GM23338 (cell line): ENCODE results near the gene GAB2. TPM values are rescaled to one million over a fixed set of nuclear protein-coding genes. Genes with fewer than 3 reads are reported as not detected.

Experiments used
- ATAC-seq: fragments of 200-7000 bp; cut with Tn5 transposase; 3 replicates; pipeline ENCODE4 v1.9.1; 2020
- DNase-seq: peaks from one replicate; pipeline ENCODE4 v3.0.0-alpha.2; 2015; ENCODE audit warnings: low spot score
- H2AFZ ChIP-seq: fragments of 200-600 bp; sonication (generic); 2 replicates; pipeline ENCODE4 v1.8.0; 2016; ENCODE audit warnings: antibody characterized with exemption, mild to moderate bottlenecking, moderate library complexity
- H3F3A ChIP-seq: fragments of 200-600 bp; sonication (generic); replicated peaks from 2 replicates; pipeline ENCODE4 v1.8.0; 2017; ENCODE audit warnings: antibody characterized with exemption, mixed run types, low read depth
- H3K27ac ChIP-seq: fragments of 200-600 bp; sonication (generic); 2 replicates; pipeline ENCODE4 v1.6.1; 2016; ENCODE audit warnings: low read depth
- H3K27me3 ChIP-seq: fragments of 200-600 bp; sonication (generic); 2 replicates; pipeline ENCODE4 v1.8.0; 2016; ENCODE audit warnings: mild to moderate bottlenecking, mixed run types, moderate library complexity; ENCODE audit not compliant: insufficient read depth
- H3K36me3 ChIP-seq: fragments of 200-600 bp; sonication (generic); 2 replicates; pipeline ENCODE4 v1.8.0; 2016; ENCODE audit warnings: mild to moderate bottlenecking; ENCODE audit not compliant: insufficient read depth
- H3K4me1 ChIP-seq: fragments of 200-600 bp; sonication (generic); 2 replicates; pipeline ENCODE4 v1.8.0; 2016; ENCODE audit warnings: mild to moderate bottlenecking, moderate library complexity; ENCODE audit not compliant: insufficient read depth
- H3K4me2 ChIP-seq: fragments of 200-600 bp; sonication (generic); 2 replicates; pipeline ENCODE4 v1.7.1; 2017; ENCODE audit warnings: mixed run types
- H3K4me3 ChIP-seq: fragments of 200-600 bp; sonication (generic); 2 replicates; pipeline ENCODE4 v1.6.1; 2016; ENCODE audit warnings: mixed run types
- H3K79me2 ChIP-seq: fragments of 200-600 bp; sonication (generic); replicated peaks from 2 replicates; pipeline ENCODE4 v1.8.0; 2017; ENCODE audit warnings: mild to moderate bottlenecking; ENCODE audit not compliant: insufficient read depth
- H3K9me2 ChIP-seq: fragments of 200-600 bp; sonication (generic); 2 replicates; pipeline ENCODE4 v1.8.0; 2017; ENCODE audit not compliant: insufficient read depth
- H4K20me1 ChIP-seq: fragments of 200-600 bp; sonication (generic); replicated peaks from 2 replicates; pipeline ENCODE4 v1.8.0; 2017; ENCODE audit warnings: mild to moderate bottlenecking; ENCODE audit not compliant: insufficient read depth
- H3K27ac Mint-ChIP-seq: 2 replicates; pipeline ENCODE4 v1.8.0; 2020; ENCODE audit warnings: inconsistent platforms, mild to moderate bottlenecking, moderate library complexity, mixed read lengths
- H3K27me3 Mint-ChIP-seq: 3 replicates; pipeline ENCODE4 v1.8.0; 2022; ENCODE audit warnings: low read depth, mild to moderate bottlenecking, moderate library complexity, mixed read lengths, inconsistent platforms; ENCODE audit not compliant: insufficient read depth, poor library complexity
- H3K36me3 Mint-ChIP-seq: 3 replicates; pipeline ENCODE4 v1.8.0; 2021; ENCODE audit warnings: low read depth, mild to moderate bottlenecking, inconsistent platforms, moderate library complexity, mixed read lengths
- H3K4me1 Mint-ChIP-seq: 3 replicates; pipeline ENCODE4 v1.8.0; 2020; ENCODE audit warnings: mild to moderate bottlenecking, inconsistent platforms, mixed read lengths
- H3K4me3 Mint-ChIP-seq: 3 replicates; pipeline ENCODE4 v1.8.0; 2021; ENCODE audit warnings: moderate library complexity, mild to moderate bottlenecking, inconsistent platforms, mixed read lengths
- H3K9me3 Mint-ChIP-seq: 3 replicates; pipeline ENCODE4 v1.8.0; 2020; ENCODE audit warnings: moderate library complexity, mild to moderate bottlenecking, inconsistent platforms, mixed read lengths
- CREB1 ChIP-seq: fragments of 250-450 bp; sonication (Bioruptor Pico); IDR thresholded peaks from 2 replicates; pipeline ENCODE4 v1.5.0; 2020; ENCODE audit warnings: low read depth, mild to moderate bottlenecking, moderate library complexity
- EZH2phosphoT487 ChIP-seq: fragments of 200-600 bp; sonication (generic); IDR thresholded peaks from one replicate; pipeline ENCODE4 v1.8.1; 2018; ENCODE audit warnings: antibody characterized with exemption; ENCODE audit not compliant: unreplicated experiment
- JUNB ChIP-seq: IDR thresholded peaks from one replicate; pipeline ENCODE4 v1.6.1; 2016; ENCODE audit warnings: antibody characterized with exemption; ENCODE audit not compliant: unreplicated experiment
- POLR2AphosphoS5 ChIP-seq: IDR thresholded peaks from 2 replicates; pipeline ENCODE4 v1.6.1; 2016; ENCODE audit warnings: antibody characterized with exemption, low read depth
- ZNF331 ChIP-seq: fragments of 250-450 bp; sonication (Bioruptor Pico); IDR thresholded peaks from 2 replicates; pipeline ENCODE4 v1.5.0; 2020; ENCODE audit warnings: low read depth, mild to moderate bottlenecking, moderate library complexity
- polyA plus RNA-seq: library from polyadenylated mRNA; unstranded; fragments of >200 nt; fragmentation: Nextera tagmentation; extraction: Ambion mirVana; gene quantifications from 2 replicates; pipeline ENCODE4 v1.2.1, GENCODE V29; 2016
- total RNA-seq: library from RNA; depleted of rRNA; stranded (reverse); fragments of >200 nt; shearing (Covaris generic); gene quantifications from 2 replicates; pipeline ENCODE4 v1.2.3, GENCODE V29; 2014
- TF ChIP-seq, protein P1 (sequence below), 2 experiments: fragments of 200-600 bp in 1 of 2; sonication (generic) in 1 of 2; conservative IDR thresholded peaks; 2 replicates each; pipeline versions ENCODE4 v1.5.1 to v1.6.1; 2016 to 2017; ENCODE audit warnings: antibody characterized with exemption in 2 of 2, low read depth in 2 of 2, mild to moderate bottlenecking in 2 of 2, moderate library complexity in 1 of 2
- TF ChIP-seq, protein P2 (sequence below): IDR thresholded peaks from one replicate; pipeline ENCODE4 v1.6.1; 2018; ENCODE audit warnings: antibody characterized with exemption; ENCODE audit not compliant: unreplicated experiment

The GAB2 gene
- total and polyA plus RNA-seq, 2 experiments from 2014 or later, result 2.0 to 10.8 TPM

DNA sequence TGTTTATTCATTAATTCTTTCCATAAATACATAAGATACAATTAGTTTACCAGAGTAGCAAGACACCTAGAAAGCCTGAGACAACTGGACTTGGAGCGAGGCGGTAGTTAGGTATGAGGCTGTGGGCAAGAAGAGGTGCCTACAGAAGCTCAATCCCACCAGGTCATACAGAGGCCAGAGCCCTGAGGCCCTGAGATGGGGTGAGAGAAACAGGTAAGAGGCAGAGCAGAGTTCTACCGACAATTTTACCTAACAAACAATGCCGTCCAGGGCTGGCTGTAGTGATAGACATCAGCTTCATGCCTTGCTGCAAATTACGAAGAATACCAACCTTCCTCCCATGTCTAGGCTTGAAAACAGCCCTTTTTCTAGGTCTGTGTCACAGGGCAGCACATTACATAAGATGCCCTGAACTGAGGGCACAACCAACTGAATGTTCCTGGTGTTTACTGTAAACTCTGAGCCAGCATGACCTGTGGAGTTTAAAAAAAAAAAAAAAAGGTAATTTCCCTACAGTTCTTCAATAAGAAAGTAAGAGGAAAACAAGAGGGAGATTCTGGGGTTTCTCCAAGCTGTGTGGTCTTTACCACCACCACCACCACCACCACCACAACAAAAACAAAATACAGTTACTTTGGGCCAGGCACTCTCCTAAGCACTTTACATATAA lies 105.8 kb downstream of the GAB2 start (continued):
- TF ChIP-seq, protein P1, sequence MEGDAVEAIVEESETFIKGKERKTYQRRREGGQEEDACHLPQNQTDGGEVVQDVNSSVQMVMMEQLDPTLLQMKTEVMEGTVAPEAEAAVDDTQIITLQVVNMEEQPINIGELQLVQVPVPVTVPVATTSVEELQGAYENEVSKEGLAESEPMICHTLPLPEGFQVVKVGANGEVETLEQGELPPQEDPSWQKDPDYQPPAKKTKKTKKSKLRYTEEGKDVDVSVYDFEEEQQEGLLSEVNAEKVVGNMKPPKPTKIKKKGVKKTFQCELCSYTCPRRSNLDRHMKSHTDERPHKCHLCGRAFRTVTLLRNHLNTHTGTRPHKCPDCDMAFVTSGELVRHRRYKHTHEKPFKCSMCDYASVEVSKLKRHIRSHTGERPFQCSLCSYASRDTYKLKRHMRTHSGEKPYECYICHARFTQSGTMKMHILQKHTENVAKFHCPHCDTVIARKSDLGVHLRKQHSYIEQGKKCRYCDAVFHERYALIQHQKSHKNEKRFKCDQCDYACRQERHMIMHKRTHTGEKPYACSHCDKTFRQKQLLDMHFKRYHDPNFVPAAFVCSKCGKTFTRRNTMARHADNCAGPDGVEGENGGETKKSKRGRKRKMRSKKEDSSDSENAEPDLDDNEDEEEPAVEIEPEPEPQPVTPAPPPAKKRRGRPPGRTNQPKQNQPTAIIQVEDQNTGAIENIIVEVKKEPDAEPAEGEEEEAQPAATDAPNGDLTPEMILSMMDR (conservative IDR thresholded peaks at IDR 0.05; ENCODE audit: low read depth in 2 of 2), result no peak
- TF ChIP-seq JUNB, result no peak

DNA sequence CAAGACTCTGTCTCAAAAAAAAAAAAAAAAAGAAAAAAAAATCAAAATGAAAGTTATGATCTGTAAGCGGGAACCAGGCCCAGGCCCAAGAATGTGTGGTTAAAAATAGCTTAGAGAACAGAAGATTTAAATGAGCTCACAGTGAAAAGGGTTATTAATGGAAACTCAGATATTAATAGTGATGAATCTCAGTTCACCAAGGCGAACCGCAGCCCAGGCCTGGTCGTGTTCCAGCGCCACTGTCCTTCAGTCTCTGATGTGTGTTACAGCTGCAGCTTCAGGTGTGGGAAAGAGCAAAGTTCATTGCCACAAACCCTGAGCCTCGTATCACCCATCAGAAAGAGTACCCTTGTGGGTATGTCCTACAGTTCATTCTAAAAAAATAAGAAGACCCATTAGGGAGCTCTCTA lies 107.1 kb downstream of the GAB2 start:
- Mint-ChIP-seq H3K9me3 (no peaks in the 10 kb centered on the region), H3K4me3 (no peak overlapping the region), H3K4me1 (peaks cover 3% of the 10 kb centered on the region; the same call in 2 of the 3 replicates), H3K27ac (no peak overlapping the region), H3K36me3 (no peaks in the 10 kb centered on the region), H3K27me3 (peaks cover 2% of the 10 kb centered on the region)
- Histone ChIP-seq H3K27ac (no peak overlapping the region), H2AFZ (no peak overlapping the region), H3K27me3 (no peaks in the 10 kb centered on the region), H3K79me2 (no peaks in the 10 kb centered on the region), H3K4me3 (no peak overlapping the region), H3K9me2 (0 out of 2 replicates have a peak, but pooled peaks cover 2% of the 10 kb centered on the region), H4K20me1 (no peaks in the 10 kb centered on the region), H3K4me1 (no peaks in the 10 kb centered on the region), H3K4me2 (no peak overlapping the region), H3F3A (no peaks in the 10 kb centered on the region), H3K36me3 (no peaks in the 10 kb centered on the region)
- DNase-seq (no peak), ATAC-seq (no peak)
- TF ChIP-seq, protein P1 (conservative IDR thresholded peaks at IDR 0.05; ENCODE audit: low read depth in 2 of 2), result no peak
- TF ChIP-seq POLR2AphosphoS5 (no peak), ZNF331 (CRISPR knock-in tag) (no peak), CREB1 (no peak), JUNB (no peak), EZH2phosphoT487 (no peak)

DNA sequence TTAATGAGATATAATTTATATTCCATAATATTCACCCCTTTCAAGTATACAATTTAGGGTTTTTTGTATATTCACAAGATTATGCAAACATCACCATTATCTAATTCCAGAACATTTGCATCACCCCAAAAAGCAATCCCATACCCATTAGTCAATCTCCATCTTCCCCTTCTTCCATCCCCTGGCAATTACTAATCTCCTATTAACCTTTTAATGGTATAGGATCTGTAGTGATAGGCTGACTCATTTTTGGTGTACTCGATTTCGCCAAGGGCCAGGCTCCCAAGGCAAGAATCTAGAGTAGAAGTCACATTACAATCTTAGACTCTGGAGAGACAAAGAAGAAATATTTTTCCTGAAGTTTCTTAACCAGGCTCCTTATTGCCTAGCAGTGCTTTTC lies 113.4 kb downstream of the GAB2 start:
- H3K4me1 ChIP-seq, result no peaks in the 10 kb centered on the region; the same call in 1 of the 2 replicates
- no peaks in the 10 kb centered on the region for H3K27me3 Mint-ChIP-seq
- no peak overlapping the region for H2AFZ ChIP-seq
- no peaks in the 10 kb centered on the region for H3F3A ChIP-seq
- no peaks in the 10 kb centered on the region for H3K9me3 Mint-ChIP-seq
- no peaks in the 10 kb centered on the region for H3K27me3 ChIP-seq
- H3K36me3 ChIP-seq, result no peaks in the 10 kb centered on the region
- H3K4me2 ChIP-seq, result no peak overlapping the region
- no peak overlapping the region for H3K27ac ChIP-seq
- no peaks in the 10 kb centered on the region for H3K36me3 Mint-ChIP-seq
- 0 out of 2 replicates have a peak, but pooled peaks cover 2% of the 10 kb centered on the region for H4K20me1 ChIP-seq
- ATAC-seq (no peak), DNase-seq (no peak)
- H3K4me3 ChIP-seq, result no peak overlapping the region
- H3K79me2 ChIP-seq, result no peaks in the 10 kb centered on the region
- no peaks in the 10 kb centered on the region for H3K9me2 ChIP-seq
- no peak overlapping the region for H3K27ac Mint-ChIP-seq
- TF ChIP-seq CREB1, result no peak
- TF ChIP-seq, protein P1 (conservative IDR thresholded peaks at IDR 0.05; ENCODE audit: low read depth in 2 of 2), result no peak
- TF ChIP-seq, protein P2, sequence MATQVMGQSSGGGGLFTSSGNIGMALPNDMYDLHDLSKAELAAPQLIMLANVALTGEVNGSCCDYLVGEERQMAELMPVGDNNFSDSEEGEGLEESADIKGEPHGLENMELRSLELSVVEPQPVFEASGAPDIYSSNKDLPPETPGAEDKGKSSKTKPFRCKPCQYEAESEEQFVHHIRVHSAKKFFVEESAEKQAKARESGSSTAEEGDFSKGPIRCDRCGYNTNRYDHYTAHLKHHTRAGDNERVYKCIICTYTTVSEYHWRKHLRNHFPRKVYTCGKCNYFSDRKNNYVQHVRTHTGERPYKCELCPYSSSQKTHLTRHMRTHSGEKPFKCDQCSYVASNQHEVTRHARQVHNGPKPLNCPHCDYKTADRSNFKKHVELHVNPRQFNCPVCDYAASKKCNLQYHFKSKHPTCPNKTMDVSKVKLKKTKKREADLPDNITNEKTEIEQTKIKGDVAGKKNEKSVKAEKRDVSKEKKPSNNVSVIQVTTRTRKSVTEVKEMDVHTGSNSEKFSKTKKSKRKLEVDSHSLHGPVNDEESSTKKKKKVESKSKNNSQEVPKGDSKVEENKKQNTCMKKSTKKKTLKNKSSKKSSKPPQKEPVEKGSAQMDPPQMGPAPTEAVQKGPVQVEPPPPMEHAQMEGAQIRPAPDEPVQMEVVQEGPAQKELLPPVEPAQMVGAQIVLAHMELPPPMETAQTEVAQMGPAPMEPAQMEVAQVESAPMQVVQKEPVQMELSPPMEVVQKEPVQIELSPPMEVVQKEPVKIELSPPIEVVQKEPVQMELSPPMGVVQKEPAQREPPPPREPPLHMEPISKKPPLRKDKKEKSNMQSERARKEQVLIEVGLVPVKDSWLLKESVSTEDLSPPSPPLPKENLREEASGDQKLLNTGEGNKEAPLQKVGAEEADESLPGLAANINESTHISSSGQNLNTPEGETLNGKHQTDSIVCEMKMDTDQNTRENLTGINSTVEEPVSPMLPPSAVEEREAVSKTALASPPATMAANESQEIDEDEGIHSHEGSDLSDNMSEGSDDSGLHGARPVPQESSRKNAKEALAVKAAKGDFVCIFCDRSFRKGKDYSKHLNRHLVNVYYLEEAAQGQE, result no peak
- no peak overlapping the region for H3K4me3 Mint-ChIP-seq
- H3K4me1 Mint-ChIP-seq, result peaks cover 7% of the 10 kb centered on the region; the same call in 2 of the 3 replicates
